Skin of body (tissue), 2 donors: Measurements from ENCODE around the gene STX11. TPM values are rescaled to one million over a fixed set of nuclear protein-coding genes. Genes with fewer than 3 reads are reported as not detected.
A peak's percentile ranks its signal among the peaks of the same experiment; 100 is the strongest.
"Not testable (repeated sequence)": the region's sequence is repeated elsewhere in the genome, so short reads cannot be mapped to it uniquely, and the experiment has no call there.

ENCODE experiments used
- DNase-seq: peaks from one replicate; lab custom pipeline; 2025; lab: John Stamatoyannopoulos, UW
- total RNA-seq: library from RNA; depleted of rRNA; stranded (reverse); fragments of >200 nt; gene quantifications from one replicate; pipeline ENCODE4 v1.2.3, GENCODE V29; 2014

The STX11 gene
- total RNA-seq, 1 donor from 2014 or later = 5.9 TPM

GRCh38 chr6:144174006-144174405, 23.7 kb downstream of the STX11 start:
- DNase-seq = no peak

- no peak for DNase-seq
These were observed 25.7 kb downstream of the STX11 start for GRCh38 chr6:144176043-144176442.

DNA sequence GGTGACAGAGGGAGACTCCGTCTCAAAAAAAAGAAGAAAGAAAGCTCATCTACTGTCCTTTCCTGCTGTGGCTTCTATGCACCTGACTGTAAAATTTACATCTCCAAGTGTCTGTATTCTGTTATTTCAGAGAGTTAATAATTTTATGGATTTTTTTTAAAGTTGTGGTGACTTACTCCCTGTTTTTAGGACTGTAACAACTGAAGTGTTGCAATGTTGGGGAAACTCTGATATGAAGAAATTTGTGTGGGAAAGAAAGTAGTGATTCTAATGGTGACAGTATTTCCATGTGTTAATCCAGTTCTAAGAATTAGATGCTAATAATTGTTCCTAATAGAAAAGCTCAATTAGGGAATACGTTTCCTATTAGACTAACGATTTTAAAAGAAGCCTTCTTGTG, 27.4 kb downstream of the STX11 start:
- no peak for DNase-seq

DNA sequence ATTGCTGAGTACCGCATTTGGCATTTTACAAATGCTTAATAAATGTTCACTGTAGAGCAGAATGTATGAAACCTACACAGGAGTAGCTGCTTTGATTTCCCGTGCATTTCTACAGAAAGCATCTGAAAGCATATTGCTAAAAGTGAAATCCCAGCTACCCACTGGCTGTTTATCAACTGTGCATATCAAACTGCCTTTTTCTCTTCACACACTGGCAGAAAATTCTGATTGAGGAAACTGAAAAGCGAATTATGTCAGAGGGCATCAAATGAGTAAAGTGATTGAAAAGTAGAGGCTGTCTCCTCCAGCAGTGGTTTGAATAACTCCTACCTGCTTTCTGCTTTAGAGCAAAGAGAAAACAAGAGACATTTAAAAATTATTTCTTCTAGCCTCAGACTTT, 28.0 kb downstream of the STX11 start:
- DNase-seq = no peak

DNA sequence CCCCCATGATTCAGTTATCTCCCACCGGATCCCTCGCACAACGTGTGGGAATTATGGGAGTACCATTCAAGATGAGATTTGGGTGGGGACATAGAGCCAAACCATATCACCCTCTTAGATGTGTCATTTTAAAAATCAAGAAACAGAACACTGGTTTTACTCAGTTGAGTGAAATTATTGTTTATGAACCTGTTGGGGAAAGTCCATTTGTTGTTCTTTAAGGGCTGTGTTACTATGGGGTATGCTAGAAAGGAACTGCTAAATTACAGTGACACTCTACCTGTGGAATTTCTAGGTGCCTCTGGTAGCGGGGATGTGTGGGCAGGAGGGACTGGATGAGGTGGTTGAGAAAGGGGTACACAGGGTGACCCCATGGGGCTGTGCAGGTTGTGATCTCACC, 28.9 kb downstream of the STX11 start:
- no peak for DNase-seq

DNA sequence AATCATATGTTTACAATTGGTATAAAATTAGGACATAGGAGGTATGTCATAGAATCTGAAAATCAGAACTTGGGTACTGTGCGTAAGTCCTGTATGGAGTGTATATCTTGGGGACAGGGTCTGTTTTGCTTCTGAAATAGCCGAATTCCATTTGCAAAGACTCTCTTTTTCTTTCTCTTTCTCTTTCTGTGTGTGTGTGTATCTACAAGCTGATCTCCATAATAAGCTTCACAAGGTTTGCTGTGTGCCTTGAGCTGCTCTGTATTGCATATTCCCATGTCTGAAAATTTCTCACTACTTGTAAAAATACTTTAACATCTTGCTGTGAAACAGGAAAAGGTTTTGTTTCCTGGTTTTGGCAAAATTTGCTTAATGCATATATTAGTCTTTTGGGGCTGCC, 29.5 kb downstream of the STX11 start:
- DNase-seq = no peak

DNA sequence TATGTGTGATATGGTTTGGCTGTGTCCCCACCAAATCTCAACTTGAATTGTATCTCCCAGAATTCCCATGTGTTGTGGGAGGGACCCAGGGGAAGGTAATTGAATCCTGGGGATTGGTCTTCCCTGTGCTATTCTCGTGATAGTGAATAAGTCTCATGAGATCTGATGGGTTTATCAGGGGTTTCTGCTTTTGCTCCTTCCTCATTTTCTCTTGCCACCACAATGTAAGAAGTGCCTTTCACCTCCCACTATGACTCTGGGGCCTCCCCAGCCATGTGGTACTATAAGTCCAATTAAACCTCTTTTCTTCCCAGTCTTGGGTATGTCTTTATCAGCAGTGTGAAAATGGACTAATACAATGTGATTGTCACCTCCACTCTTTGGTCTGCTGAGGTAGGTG, 30.0 kb downstream of the STX11 start:
- not testable (repeated sequence) for DNase-seq

GRCh38 chr6:144181639-144182038, 31.3 kb downstream of the STX11 start:
- DNase-seq = no peak

- DNase-seq = not testable (repeated sequence)
These were observed 33.9 kb downstream of the STX11 start for GRCh38 chr6:144184186-144184585.

DNA sequence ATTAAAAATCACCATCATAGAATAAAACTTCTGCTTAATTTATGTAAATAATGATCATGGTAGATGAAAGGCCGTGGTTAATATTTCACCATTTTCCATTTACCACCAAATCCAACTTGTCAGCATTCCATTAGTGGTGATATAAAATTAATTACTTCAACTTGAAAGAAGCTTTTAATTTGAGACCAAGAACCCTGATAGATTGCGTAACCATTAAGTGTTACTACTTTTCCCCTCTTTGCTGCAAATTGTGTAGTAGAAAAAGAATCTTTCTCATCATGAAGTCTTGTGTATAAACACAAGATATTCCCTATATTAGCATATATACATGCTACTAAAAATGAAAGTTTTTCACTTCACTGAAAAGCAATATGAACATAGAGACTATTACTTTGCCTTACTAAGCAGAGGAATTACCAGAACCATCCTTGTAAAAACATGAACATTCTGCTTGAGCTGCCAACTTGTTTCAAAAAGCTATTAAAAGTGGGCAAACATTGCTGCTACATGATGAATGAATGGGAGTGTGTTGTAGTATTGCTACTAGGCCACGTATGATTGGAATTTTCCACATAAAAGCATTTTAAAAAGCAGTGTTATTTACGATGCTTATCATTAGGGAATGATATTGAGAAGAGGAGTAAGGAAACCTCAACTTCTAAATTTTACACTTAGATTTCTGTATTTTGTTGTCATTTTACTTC, 35.0 kb downstream of the STX11 start:
- DNase-seq = no peak

DNA sequence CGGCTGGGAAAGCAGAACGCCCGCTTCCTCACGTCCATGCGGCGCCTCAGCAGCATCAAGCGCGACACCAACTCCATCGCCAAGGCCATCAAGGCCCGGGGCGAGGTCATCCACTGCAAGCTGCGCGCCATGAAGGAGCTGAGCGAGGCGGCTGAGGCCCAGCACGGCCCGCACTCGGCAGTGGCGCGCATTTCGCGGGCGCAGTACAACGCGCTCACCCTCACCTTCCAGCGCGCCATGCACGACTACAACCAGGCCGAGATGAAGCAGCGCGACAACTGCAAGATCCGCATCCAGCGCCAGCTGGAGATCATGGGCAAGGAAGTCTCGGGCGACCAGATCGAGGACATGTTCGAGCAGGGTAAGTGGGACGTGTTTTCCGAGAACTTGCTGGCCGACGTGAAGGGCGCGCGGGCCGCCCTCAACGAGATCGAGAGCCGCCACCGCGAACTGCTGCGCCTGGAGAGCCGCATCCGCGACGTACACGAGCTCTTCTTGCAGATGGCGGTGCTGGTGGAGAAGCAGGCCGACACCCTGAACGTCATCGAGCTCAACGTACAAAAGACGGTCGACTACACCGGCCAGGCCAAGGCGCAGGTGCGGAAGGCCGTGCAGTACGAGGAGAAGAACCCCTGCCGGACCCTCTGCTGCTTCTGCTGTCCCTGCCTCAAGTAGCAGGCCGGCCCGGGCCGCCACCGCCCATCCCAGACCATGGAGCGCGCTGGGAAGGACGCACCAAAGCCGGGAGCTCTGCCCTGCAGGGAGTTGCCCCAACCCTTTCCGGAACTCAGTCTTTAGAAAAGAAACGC, 36.7 kb downstream of the STX11 start:
- DNase-seq = no peak

DNA sequence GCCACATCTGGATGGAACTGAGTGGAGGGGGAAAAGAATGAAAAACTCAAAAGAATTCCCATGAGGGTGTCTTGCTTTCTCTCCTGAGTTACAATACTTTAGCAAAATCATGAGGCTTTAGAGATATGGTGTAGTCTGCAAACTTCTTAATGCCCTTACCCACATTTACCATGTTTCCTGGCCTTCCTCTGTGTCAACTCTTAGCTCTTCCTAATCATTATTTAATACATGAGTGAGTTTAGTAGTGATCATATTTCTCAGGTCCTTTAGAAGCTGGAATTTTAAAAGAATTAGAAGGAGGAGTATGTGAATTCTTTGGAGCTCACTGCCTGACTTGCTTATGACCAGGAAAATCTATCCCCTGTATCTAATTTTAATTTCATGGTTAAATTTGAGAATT, 39.0 kb downstream of the STX11 start:
- no peak for DNase-seq

DNA sequence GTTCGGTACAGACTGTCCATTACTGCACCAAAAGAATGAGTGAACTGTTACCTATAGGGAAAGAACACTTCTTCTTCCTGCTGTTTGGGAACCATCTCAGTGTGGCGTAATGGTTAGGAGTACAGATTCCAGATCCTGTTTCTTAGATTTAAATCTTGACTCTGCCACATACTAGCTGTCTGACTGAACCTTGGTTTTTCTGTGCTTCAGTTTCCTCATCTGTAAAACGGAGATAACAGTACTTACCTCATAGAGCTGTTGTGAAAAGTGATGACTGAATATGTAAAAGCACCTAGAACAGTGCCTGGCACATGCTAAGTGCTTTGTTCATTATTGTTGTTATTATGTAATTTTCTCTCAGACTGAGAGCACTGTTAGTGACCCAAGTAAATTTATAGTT, 39.8 kb downstream of the STX11 start:
- DNase-seq = no peak

- peak; percentile 30 for DNase-seq
These were observed 40.3 kb downstream of the STX11 start for GRCh38 chr6:144190593-144190992.

- DNase-seq = no peak
These were observed 42.9 kb downstream of the STX11 start for GRCh38 chr6:144193181-144193580.

DNA sequence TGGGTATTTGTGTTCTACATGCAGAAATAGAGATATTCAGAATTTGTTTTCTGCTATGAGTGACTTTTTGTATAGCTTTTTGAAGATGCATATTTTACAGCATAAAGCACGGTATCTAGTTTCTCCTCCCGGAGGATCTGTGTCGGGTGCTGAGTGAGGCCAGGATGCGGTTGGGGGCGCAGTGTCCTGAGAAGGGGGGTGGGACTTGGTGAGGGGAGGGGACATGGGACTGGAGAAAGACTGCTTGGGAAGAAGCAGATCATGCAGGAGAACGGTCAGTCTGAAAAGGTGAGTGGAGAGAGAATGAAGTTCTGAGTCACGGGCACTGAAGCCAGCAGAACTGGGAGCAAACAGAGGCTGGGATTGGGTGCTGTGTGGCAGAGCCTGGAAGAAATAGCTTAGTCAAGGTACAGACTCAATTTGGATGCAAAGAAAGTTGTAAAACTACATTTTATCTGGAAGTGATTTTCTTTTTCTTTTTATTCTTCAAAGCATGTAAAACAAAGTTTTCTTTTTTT, 44.0 kb downstream of the STX11 start:
- no peak for DNase-seq

- DNase-seq = peak; percentile 9
These were observed 45.5 kb downstream of the STX11 start for GRCh38 chr6:144195671-144196270.

- no peak for DNase-seq
These were observed 47.6 kb downstream of the STX11 start for GRCh38 chr6:144197919-144198318.

DNA sequence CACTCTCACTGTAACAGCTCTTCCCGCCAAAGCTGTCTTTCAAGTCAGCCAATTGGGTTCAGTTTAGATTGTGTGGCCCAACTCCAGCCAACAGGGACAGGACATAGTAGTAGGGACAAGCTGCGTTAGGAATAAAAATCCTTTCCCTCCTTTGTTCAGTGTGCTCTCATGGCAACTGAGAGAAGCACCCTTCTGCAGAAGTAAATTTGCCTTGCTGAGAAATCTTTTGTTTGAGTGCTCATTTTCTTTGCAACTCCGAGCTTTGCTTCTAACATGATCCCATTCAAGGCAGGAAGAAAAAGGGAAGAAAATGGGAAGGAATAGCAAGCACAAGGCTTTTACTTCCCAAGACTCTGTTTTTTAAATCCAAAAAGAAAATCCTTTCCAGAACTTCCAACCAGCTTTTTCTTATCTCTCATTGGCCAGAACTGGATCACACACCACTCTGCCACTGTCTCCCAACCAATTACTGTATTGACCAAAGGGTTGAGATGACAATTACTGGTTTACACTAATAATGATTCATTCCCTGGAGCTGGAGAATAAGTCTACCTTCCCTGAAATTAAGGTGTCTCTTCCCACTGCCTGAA, 52.7 kb downstream of the STX11 start:
- no peak for DNase-seq

DNA sequence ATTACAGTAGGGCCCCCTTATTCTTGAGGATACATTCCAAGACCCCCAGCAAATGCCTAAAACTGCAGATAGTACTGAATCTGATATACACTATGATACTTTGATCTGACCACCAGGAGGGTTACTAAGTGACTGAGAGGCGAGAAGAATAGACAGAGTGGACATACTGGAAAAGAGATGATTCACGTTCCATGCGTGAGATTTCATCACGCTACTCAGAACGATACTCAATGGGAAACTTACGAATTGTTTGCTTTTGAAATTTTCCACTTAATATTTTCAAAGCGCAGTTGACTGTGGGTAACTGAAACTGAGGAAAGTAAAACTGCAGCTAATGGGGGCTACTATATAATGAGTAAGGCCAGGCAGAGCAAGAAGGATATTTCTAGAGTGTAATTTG, 60.8 kb downstream of the STX11 start:
- no peak for DNase-seq

GRCh38 chr6:144213315-144213714, 63.0 kb downstream of the STX11 start:
- DNase-seq = no peak

GRCh38 chr6:144214029-144214428, 63.7 kb downstream of the STX11 start:
- DNase-seq = no peak
